Measurements from ENCODE around the gene HAUS8.
"Not testable (repeated sequence)": the region's sequence is repeated elsewhere in the genome, so short reads cannot be mapped to it uniquely, and the experiment has no call there.

Gene HAUS8

DNA sequence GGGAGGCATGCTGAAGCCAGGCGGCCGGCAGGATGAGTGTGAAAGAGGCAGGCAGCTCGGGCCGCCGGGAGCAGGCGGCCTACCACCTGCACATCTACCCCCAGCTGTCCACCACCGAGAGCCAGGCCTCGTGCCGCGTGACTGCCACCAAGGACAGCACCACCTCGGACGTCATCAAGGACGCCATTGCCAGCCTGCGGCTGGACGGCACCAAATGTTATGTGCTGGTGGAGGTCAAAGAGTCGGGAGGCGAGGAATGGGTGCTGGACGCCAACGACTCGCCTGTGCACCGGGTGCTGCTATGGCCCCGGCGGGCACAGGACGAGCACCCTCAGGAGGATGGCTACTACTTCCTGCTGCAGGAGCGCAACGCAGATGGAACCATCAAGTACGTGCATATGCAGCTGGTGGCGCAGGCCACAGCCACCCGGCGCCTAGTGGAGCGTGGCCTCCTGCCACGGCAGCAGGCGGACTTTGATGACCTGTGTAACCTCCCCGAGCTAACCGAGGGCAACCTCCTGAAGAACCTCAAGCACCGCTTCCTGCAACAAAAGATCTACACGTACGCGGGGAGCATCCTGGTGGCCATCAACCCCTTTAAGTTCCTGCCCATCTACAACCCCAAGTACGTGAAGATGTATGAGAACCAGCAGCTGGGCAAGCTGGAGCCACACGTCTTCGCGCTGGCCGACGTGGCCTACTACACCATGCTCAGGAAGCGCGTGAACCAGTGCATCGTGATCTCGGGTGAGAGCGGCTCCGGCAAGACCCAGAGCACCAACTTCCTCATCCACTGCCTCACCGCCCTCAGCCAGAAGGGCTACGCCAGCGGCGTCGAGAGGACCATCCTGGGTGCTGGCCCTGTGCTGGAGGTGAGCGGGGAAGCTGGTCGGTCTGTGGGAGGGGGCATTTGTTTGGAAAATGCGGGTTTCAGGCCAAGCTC is 26.7 kb upstream of the HAUS8 start:
- DNase-seq, result no peak

DNA sequence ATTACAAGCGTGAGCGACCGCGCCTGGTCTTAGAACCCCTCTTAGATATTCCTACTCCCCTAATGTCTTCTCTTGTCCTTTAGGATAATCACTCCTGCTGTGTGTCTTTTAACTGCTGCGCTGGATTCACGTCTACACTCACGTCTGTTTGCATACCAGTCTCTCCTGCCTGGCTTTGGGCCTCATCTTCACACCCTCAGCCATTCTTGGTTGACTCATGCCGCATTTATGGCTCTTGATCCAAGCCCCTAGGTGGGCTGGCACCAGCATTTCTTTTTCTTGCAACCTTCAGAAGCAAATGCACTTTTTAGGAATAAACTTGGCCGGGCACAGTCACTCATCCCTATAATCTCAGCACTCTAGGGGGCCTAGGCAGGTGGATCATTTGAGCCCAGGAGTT is 23.1 kb upstream of the HAUS8 start:
- DNase-seq, result no peak

DNA sequence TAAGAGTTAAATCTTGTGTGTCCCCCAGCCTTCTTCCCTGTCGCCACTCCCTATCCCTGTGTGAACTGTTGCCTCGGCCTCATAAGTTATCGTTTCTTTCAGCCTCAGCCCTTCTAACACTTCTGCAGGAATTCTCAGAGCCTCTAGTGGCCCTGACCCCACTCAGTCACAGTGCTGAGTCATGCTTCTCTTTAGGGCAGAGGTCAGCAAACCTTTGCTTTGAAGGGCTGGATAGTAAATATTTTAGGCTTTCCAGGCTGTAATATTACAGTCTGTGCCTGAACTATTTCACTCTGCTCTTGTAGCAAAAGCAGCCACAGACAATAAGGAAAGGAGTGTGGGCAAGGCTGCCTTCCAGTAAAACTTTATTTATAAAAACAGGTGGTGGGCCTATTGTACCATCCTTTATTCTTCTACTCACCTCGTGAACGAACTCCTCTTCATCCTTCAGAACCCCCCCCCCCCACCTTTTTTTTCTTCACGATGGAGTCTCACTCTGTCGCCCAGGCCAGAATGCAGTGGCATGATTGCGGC is 22.4 kb upstream of the HAUS8 start:
- DNase-seq, result peak; percentile 57 to 81 (median 73)

DNA sequence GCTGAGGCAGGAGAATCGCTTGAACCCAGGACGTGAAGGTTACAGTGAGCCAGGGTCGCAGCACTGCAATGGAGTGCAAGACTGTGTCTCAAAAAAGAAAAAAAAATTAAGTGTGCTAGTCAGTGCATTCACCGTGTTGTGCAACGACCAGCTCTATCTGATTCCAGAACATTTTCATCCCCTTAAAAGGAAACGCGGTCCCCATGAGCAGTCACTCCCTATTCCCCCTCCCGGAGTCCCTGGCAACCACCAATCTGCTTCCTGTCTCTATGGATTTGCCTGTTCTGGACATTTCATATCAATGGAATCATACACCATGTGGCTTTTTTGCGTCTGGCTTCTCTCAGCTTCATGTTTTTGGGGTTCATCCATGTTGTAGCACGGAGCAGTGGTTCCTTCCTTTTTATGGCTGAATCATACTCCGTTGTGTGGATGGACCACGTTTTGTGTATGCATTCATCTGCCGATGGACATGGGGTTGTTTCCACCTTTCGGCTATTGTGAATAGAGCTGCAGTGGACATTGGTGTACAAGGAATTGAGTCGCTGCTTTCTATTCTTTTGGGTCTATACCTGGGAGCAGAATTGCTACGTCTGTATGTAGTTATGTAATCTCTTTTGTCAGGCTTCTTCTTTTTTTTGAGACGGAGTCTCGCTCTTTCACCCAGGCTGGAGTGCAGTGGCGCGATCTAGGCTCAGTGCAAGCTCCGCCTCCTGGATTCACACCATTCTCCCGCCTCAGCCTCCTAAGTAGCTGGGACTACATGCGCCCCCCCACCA is 20.1 kb upstream of the HAUS8 start:
- peak; percentile 45 to 64 (median 57) for DNase-seq

DNA sequence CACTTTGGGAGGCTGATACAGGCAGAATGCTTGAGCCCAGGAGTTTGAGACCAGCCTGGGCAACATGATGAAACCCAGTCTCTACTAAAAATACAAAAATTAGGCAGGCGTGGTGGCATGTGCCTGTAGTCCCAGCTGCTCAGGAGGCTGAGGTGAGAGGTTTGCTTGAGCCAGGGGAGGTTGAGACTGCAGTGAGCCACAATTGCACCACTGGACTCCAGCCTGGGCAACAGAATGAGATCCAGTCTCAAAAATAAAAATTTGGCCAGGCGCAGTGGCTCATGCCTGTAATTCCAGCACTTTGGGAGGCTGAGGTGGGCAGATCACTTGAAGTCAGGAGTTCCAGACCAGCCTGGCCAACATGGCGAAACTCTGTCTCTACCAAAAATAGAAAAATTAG is 19.4 kb upstream of the HAUS8 start:
- not testable (repeated sequence) for DNase-seq

DNA sequence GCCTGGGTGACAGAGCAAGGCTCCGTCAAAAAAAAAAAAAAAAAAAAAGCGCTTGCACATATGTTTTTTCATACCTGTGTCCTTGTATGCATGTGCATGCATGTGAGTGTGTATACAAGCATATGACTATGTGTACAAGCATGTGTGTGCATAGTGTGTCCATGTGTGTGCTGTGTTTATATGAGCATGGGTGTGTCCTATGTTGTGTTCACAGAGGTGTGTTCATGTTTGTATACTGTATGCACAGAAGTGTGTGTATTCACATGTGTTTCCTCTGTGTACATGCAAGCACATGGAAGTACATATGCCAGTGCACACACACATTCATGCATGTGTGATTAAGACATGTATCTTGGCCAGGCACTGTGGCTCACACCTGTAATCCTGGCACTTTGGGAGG is 17.4 kb upstream of the HAUS8 start:
- no peak for DNase-seq

DNA sequence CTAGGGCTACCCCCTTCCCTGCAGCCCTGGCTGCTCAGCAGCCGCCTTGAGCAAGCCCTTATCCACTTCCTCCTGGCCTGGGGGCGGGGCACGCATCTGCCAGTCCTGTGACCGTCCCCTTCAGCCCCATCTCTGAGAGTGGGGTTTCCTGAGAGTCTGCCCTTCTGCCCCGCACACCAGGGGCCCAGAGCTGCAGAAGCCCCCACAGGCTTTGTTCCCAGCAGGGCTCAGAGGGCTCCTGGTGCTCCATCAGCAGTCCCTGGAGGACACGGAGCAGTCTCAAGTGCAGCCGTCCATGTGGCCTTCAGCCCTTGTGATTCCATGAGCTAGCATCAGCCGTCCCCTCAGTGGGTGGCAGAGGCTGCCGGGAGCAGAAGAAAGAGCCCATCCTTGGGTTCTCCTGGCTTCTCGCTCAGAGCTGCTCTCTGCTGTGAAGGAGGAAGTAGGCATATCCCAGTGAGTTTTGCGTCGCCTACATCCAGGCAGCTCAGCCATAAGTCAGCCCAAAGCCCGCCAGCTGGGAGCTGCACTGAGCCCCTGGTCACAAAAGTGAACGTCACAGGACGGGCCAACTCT is 16.6 kb upstream of the HAUS8 start:
- peak; percentile 91 to 95 (median 95) for DNase-seq

DNA sequence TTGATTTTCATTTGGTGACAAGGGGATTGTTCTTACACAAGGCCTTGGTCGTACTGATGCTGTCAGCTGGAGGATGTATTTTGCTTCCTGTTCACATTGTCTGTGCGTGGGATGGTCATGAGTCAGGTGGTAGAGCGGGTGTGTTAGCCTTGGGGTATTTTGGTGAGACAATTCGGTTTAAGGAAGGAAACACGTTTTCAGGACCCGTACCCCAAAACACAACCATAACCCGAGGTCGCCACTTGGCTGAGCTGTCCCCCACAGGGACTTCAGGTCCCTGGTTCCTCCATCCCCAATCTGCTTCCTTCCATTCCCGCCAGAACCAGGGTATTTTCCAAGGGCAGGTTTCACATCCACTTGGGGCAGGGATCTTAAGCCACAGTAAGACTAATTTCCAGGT is 15.3 kb upstream of the HAUS8 start:
- DNase-seq, result peak; percentile 90 to 98 (median 94)

DNA sequence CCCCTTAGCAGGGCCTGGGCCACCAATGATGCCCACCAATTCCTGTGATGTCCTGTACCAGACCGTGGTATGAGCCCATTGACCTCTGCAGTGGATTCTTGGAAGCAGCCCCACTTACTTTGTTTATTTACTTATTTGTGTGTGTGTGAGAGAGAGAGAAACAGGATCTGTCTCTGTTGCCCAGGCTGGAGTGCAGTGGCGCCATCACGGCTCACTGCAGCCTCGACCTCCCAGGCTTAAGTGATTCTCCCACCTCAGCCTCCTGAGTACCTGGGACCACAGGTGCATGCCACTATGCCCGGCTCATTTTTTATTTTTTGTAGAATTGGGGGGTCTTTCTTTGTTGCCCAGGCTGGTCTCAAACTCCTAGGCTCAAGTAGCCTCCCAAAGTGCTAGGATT is 13.3 kb upstream of the HAUS8 start:
- peak in 1 of 4 experiments; percentile 7 for DNase-seq

DNA sequence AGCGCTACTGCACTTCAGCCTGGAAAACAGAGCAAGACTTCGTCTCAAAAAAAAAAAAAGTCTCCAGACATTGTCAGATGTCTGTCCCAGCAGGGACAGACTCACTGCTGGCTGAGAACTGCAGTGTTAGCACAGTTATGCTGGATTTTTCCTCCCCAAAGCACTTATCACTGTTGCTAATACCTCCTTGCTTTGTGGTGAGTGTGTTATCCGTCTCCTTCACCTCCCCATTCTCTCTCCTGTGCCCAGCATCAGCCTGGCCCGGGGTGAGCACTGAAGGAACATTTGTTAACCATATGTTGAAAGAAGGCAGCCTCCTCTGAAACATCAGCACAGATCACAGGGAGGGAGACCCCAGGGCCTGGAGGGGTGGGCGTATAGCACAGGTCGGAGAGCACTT is 11.6 kb upstream of the HAUS8 start:
- DNase-seq, result no peak

DNA sequence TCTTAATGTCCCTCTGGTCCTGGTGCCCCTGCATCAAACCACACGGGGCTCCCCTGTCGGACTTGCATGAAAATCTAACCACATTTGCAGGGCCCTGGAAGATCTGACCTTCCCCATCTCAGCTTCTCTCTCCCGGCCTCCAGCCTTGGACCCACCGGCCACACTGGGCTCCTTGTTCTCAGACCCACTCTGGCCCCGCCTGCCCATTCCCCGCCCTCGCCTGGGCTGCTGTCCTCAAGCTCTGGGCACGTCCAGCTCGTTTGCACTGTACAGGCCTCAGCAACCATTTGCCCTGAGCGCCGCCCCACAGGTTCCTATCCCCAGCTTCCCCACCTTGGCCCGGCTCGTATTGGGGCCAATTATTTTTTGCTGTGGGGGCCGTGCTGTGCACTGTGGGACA is 10.9 kb upstream of the HAUS8 start:
- peak in 1 of 4 experiments; percentile 2 for DNase-seq

DNA sequence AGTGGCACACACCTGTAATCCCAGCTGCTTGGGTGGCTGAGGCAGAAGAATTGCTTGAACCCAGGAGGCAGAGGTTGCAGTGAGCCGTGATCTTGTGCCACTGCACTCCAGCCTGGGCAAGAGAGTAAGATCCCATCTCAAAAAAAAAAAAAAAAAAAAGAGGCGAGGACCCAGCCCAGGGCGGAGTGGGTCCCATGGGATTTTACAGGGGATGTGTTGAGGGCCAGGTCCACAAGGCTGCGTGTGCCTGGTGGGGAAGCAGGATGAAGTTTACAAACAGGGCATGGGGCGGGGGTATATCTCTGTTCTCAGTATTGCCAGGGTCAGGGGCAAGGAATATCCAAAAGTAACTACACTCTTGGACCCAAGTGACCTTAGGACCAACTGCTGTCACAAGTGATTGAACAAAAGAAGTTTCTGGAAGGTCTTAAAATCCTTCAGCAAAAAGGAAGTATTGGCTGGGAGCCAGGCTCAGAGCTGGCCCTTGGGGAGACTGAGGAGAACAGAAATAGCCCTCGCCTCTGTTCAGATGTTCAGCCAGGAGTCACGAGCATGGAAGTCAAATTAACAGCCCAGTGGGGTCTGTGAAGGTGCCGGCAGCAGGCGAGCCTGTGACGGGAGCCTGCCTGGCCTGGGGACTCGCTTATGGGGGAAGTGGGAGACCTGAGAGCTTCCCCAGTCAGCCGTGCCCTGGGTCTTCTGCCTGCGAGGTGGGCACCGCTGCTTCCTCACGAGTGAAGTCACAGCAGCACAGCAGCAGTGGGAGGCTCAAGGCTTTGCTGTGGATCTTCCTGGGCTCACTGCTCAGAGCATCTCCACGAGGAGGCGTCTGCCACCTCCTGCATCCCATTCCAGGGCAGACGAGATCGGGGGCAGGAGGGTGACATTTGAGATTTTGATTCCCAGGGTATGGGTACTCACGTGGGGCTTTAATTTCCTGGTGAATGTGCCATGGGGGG is 6.7 kb upstream of the HAUS8 start:
- peak; percentile 38 to 65 (median 54) for DNase-seq

DNA sequence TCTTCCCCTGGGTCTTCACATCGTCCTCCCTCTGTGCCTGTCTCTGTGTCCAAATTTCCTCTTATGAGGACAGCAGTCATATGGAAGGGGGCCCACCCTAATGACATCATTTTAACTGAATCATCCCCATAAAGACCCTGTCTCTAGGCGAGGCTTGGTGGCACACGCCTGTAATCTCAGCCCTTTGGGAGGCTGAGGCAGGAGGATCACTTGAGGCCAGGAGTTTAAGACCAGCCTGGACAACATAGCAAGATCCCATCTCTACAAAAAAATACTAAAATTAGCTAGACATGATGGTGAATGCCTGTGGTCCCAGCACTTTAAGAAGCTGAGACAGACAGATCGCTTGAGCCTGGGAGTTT is 5.2 kb upstream of the HAUS8 start:
- DNase-seq, result no peak

DNA sequence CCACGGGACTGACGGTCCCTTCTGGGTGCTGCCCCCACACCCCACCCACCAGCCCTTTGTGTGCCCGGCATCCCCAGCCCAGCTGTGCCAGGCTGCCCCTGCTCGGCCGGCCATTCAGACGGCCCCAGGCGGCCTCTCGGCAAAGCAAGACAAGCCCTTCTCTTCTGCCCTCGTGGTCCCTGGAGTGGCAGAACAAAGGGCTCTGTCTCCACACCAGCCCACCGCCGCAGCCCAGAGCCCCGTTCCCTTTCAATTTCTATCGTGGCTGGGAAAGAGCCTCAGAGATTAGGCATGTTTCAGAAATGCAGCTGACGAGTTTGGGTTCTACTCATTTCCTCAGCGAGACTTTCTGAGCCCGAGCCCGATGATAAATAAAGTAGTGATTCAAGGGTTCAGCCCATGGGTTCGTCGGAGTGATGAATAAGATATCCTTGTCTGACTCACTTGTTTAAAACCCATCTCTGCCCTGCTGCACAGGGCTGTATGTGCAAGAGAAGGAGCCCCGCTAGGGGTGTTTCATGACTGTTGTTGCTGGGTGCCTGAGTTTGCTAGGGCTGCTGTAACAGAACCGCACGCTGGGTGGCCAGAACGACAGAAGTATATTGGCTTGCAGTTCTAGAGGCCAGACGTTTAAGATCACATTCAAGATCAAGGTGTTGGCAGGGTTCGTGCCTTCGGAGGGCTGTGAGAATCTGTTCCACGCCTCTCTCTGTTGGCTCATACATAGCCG is 4.6 kb upstream of the HAUS8 start:
- DNase-seq, result peak; percentile 76 to 91 (median 80)

DNA sequence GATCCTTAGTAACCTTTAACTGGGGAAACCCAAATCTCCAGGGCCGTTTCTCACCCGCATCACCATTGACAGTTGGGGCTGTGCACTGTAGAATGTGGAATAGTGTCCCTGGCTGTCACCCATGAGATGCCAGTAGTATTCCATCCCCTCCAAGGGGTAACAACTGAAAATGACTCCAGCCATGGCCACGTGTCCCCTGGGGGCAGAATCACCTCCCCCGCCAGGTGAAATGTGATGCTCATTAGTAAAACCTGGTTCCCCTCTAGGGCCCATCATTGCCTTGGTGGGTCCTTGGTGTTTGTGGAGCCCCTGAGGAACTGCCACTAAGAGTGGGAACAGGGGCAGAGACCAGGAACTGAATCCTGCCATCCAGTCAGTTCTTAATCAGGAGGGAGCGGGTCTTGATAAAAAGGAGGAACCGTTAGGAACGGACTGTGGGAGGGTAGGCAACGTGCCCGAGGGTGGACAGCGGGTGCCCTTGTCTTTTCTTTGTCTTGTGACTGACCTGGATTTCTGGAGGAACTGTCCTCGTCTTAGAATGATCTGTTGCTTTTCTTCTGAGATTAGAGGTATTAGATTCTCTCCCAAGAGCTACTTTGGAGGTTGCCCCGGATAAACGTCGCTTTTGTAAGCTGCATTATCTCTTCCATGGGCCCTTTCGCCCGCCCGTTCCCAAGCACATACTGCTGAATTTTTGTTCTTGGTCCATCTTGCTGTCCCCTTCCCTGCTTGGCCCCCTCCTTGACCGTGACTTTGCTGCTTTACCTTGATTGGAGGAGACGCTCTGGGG is 3.9 kb upstream of the HAUS8 start:
- peak; percentile 70 to 87 (median 86) for DNase-seq

DNA sequence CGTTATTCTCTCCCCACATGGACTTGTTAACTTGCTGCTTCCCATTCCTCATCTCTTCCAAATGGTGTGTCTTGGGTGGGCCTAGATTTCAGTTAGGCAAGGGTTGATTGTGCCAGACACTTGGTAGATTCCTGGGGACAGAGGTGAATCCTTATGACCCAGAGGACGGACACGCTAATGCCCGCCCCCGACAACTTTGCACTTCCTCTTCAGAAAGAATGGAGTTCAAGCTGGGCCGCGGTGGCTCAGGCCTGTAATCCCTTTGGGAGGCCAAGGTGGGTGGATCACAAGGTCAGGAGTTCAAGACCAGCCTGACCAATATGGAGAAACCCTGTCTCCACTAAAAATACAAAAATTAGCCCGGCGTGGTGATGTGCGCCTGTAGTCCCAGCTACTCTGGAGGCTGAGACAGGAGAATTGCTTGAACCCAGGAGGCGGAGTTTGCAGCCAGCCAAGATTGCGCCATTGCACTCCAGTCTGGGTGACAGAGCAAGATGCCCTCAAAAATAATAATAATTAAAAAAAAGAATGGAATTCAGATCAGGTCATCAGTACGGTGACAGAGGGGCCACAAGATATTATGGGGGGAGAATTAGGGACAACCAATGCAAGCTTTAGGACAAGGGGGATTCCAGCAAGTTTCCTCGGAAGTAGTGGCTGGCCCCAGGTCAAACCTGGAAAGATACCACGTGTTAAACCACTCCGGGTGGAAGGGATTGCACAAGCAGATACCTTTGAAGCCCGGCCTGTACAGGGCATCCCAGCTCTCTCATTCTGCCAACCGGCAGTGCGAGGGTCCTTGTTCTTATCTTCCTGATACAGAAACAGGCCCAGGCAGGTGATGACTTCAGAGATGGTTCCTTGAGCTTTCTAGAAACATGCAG is 3.0 kb upstream of the HAUS8 start:
- peak; percentile 89 to 93 (median 92) for DNase-seq

DNA sequence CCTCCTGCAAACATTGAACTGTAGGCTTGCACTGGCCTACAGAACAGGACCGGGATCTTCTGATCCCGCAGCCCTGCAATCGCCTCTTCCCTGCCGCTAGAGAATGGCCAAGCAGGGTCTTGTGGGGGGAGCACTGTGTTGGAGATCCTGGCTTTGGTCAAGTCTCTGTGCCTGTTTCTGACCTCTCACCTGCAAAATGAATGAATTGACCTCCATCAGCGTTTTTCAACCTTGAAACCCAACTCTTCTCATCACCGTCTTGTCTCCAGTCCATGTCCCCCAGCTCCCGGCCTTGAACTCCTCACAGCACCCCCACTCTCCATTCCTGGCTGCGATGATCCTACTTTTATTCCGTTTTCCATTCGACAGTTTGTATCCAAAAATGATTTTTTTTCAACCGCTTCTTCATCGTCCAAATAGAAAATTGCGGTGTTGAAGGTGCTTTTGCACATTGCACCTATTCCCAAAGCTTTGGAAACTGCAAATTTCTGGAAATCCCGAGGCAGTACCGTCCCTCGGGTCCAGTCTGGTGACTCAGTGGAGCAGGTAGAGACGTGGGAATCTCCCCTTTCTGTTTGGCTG is 2.3 kb upstream of the HAUS8 start:
- DNase-seq, result no peak

DNA sequence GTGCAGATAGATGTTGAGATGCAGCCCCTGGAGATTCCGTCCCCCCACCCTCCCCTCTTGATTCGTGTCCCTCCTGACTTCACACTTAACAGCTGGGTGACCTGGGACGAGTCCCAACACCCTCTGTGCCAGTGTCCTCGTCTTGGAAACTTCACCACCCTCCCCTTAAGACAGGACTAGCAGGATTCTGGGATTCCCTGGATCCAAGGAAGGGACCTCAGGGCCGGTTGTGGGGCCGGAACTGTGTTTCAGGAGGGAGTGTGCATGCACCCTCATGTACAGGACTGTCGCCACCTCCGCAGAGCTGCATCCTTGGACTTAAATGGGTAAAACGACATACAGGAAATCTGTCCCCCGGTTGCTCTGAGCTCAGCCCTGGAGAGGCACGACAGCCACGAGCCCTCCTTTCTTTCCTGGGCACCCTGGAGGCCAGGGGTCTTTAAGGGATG is 1.3 kb upstream of the HAUS8 start:
- peak in 3 of 4 experiments; percentile 41 to 62 (median 50) for DNase-seq

Measured in suppressor macrophage (primary cell).